HepG2 (cell line): ENCODE data around the gene NGEF. TPM values are rescaled to one million over a fixed set of nuclear protein-coding genes. Genes with fewer than 3 reads are reported as not detected.

ENCODE experiments used
- BHLHE40 ChIP-seq: IDR thresholded peaks from 2 replicates; pipeline ENCODE4 v1.6.1; 2011; ENCODE audit warnings: low read length, improper control_type of control experiment
- GZF1 ChIP-seq: sonication (generic); formaldehyde crosslinking; IDR thresholded peaks from 2 replicates; pipeline ENCODE4 v1.5.1; 2020; ENCODE audit warnings: mild to moderate bottlenecking, missing genetic modification reagents
- HDAC2 ChIP-seq: sonication (generic); formaldehyde crosslinking; IDR thresholded peaks from 2 replicates; pipeline ENCODE4 v1.4.0; 2020; ENCODE audit warnings: missing genetic modification reagents
- IRX3 ChIP-seq: sonication (generic); formaldehyde crosslinking; IDR thresholded peaks from 2 replicates; pipeline ENCODE4 v1.8.1; 2023; ENCODE audit warnings: mild to moderate bottlenecking, low read depth, missing genetic modification reagents, borderline replicate concordance
- KAT8 ChIP-seq: IDR thresholded peaks from 2 replicates; pipeline ENCODE4 v1.6.1; 2016; ENCODE audit warnings: missing genetic modification reagents, missing compliant biosample characterization
- MAZ ChIP-seq, 2 experiments: sonication (generic) in 1 of 2; formaldehyde crosslinking in 1 of 2; IDR thresholded peaks; 2 replicates each; pipeline versions ENCODE4 v1.5.0 to v1.6.1; 2012 to 2020; ENCODE audit warnings: low read depth in 2 of 2, mild to moderate bottlenecking in 2 of 2, borderline replicate concordance in 1 of 2, improper control_type of control experiment in 1 of 2, low read length in 1 of 2, missing genetic modification reagents in 1 of 2, moderate library complexity in 1 of 2
- MXI1 ChIP-seq: IDR thresholded peaks from 3 replicates; pipeline ENCODE4 v1.6.1; 2012; ENCODE audit warnings: low read depth, low read length, inconsistent platforms, borderline replicate concordance
- PTBP1 ChIP-seq: fragments of 200-400 bp; formaldehyde crosslinking; IDR thresholded peaks from 2 replicates; pipeline ENCODE4 v1.6.1; 2018; ENCODE audit warnings: low read length, low read depth; ENCODE audit not compliant: poor library complexity, severe bottlenecking
- RARA ChIP-seq: IDR thresholded peaks from 2 replicates; pipeline ENCODE4 v1.6.1; 2016; ENCODE audit warnings: missing genetic modification reagents, missing compliant biosample characterization
- RFXANK ChIP-seq: IDR thresholded peaks from 2 replicates; pipeline ENCODE4 v1.6.1; 2016
- SYNCRIP ChIP-seq: fragments of 200-400 bp; formaldehyde crosslinking; IDR thresholded peaks from 2 replicates; pipeline ENCODE4 v1.6.1; 2018; ENCODE audit warnings: mild to moderate bottlenecking, low read depth, low read length; ENCODE audit not compliant: insufficient read depth
- TP53 ChIP-seq: sonication (generic); formaldehyde crosslinking; conservative IDR thresholded peaks from 2 replicates; pipeline ENCODE4 v1.4.0; 2020; ENCODE audit warnings: missing genetic modification reagents
- ZNF501 ChIP-seq: sonication (generic); formaldehyde crosslinking; IDR thresholded peaks from 2 replicates; pipeline ENCODE4 v1.5.1; 2020; ENCODE audit warnings: mild to moderate bottlenecking, moderate library complexity, missing genetic modification reagents
- ZNF530 ChIP-seq: sonication (generic); formaldehyde crosslinking; IDR thresholded peaks from 2 replicates; pipeline ENCODE4 v1.5.0; 2020; ENCODE audit warnings: low read depth, mild to moderate bottlenecking, missing genetic modification reagents
- ZNF672 ChIP-seq: sonication (generic); formaldehyde crosslinking; IDR thresholded peaks from 2 replicates; pipeline ENCODE4 v1.8.1; 2022; ENCODE audit warnings: missing genetic modification reagents
- polyA plus RNA-seq, 8 experiments: library from polyadenylated mRNA; depleted of rRNA in 3 of 8; stranded (reverse) in 7 of 8; unstranded in 1 of 8; fragments of >200 nt; fragmentation: Illumina TruSeq in 4 of 8; extraction: Trizol in 4 of 8; gene quantifications; 2 replicates each; pipeline versions ENCODE4 v1.2.1 to v1.2.3, GENCODE V29; 2011 to 2016; ENCODE audit warnings: low read depth in 4 of 8, missing spikeins in 1 of 8, mixed read lengths in 1 of 8; ENCODE audit not compliant: insufficient read depth in 1 of 8
- total RNA-seq, 5 experiments: library from RNA; depleted of rRNA; stranded (reverse); fragments of >200 nt; fragmentation: Illumina TruSeq; extraction: Trizol; gene quantifications; 2 replicates each; pipeline ENCODE4 v1.2.3, GENCODE V29; 2016; ENCODE audit warnings: low read depth in 1 of 5
- TF ChIP-seq, protein P1 (sequence below): sonication (generic); formaldehyde crosslinking; conservative IDR thresholded peaks from 2 replicates; pipeline ENCODE4 v1.5.0; 2020; ENCODE audit warnings: missing genetic modification reagents
- TF ChIP-seq, protein P2 (sequence below): IDR thresholded peaks from 2 replicates; pipeline ENCODE4 v1.6.1; 2016; ENCODE audit warnings: low read depth, borderline replicate concordance
- TF ChIP-seq, protein P3 (sequence below), 2 experiments: sonication (generic) in 1 of 2; formaldehyde crosslinking in 1 of 2; IDR thresholded peaks; 2 replicates each; pipeline versions ENCODE4 v1.5.1 to v1.6.1; 2011 to 2020; ENCODE audit warnings: borderline replicate concordance in 1 of 2, low read depth in 1 of 2, low read length in 1 of 2, mild to moderate bottlenecking in 1 of 2, missing genetic modification reagents in 1 of 2, moderate library complexity in 1 of 2
- TF ChIP-seq, protein P4 (sequence below): sonication (generic); formaldehyde crosslinking; IDR thresholded peaks from 2 replicates; pipeline ENCODE4 v1.4.0; 2020; ENCODE audit warnings: missing genetic modification reagents, borderline replicate concordance

The NGEF gene
- total and polyA plus RNA-seq, 2 of the 13 experiments (the other 11 are each of a cell fraction or from before 2014, with no cell fraction given): 14.4 to 36.9 TPM

DNA sequence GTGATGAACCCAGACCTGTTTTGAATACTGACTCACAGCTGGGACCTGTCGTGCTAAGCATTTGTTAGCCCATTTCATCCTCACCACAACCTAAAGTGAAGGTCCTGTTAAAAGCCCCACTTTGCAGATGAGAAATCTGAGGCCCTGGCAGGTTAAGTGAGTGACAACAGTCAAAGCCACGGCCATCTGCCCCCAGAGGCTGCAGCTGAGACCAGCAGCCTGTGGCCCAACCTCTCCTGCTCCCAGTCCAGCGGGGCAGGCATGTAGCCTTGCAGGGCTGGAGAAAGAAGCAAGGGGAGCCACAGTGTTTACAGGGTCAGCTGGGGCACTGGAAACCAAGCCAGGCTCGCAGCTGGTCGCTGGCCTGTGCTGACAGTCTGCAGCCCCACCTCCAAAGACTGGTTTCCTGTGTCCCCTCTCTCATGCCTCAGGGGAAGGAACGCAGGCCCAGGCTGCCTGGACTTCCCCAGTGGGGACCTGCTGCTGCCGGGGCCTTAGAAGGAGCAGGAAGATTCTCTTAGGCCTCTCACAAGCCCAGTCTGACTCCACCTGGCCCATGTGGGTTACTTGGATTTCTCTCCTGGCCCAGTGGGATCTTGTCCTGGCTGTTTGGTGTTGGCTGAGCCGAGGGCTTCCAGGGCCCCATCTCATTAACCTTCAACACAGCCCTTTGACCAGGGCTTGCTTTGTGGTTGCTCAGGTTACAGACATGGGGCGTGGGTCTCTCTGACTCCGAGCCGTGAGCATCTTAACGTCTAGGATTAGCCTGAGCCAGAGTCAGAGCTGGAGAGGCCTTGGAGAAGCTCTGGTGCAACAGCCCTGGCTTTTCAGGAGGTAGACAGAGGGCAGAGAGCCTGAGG is 48.8 kb upstream of the NGEF start (continued):
- TF ChIP-seq, protein P1, sequence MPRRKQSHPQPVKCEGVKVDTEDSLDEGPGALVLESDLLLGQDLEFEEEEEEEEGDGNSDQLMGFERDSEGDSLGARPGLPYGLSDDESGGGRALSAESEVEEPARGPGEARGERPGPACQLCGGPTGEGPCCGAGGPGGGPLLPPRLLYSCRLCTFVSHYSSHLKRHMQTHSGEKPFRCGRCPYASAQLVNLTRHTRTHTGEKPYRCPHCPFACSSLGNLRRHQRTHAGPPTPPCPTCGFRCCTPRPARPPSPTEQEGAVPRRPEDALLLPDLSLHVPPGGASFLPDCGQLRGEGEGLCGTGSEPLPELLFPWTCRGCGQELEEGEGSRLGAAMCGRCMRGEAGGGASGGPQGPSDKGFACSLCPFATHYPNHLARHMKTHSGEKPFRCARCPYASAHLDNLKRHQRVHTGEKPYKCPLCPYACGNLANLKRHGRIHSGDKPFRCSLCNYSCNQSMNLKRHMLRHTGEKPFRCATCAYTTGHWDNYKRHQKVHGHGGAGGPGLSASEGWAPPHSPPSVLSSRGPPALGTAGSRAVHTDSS (CRISPR knock-in tag): 0 out of 2 replicates have a peak, but pooled peaks have one; percentile 89
- no peak for TF ChIP-seq RFXANK (CRISPR knock-in tag)
- TF ChIP-seq HDAC2: peak; percentile 89
- 0 out of 2 replicates have a peak, but pooled peaks have one; percentile 32 for TF ChIP-seq MAZ (IDR thresholded peaks at IDR 0.05; ENCODE audit: borderline replicate concordance, low read depth, low read length)
- peak; percentile 58; the same call in 1 of the 2 replicates for TF ChIP-seq MAZ (CRISPR knock-in tag; IDR thresholded peaks at IDR 0.05; ENCODE audit: low read depth)
- no peak for TF ChIP-seq ZNF530
- TF ChIP-seq TP53 (CRISPR knock-in tag): no peak; the same call in 1 of the 2 replicates
- peak; percentile 39; the same call in 1 of the 2 replicates for TF ChIP-seq GZF1 (CRISPR knock-in tag)
- TF ChIP-seq SYNCRIP: no peak
- TF ChIP-seq ZNF501: peak; percentile 90
- TF ChIP-seq RARA: peak; percentile 80
- TF ChIP-seq ZNF672 (CRISPR knock-in tag): no peak
- TF ChIP-seq PTBP1: no peak
- TF ChIP-seq KAT8 (CRISPR knock-in tag): peak; percentile 69; the same call in 1 of the 2 replicates
- TF ChIP-seq BHLHE40: peak; percentile 36; the same call in 1 of the 2 replicates
- TF ChIP-seq, protein P2, sequence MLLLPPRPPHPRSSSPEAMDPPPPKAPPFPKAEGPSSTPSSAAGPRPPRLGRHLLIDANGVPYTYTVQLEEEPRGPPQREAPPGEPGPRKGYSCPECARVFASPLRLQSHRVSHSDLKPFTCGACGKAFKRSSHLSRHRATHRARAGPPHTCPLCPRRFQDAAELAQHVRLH (CRISPR knock-in tag): no peak; the same call in 1 of the 2 replicates
- TF ChIP-seq MXI1: peak; percentile 82; the same call in 1 of the 3 replicates
- no peak for TF ChIP-seq IRX3 (CRISPR knock-in tag)
- TF ChIP-seq, protein P3, sequence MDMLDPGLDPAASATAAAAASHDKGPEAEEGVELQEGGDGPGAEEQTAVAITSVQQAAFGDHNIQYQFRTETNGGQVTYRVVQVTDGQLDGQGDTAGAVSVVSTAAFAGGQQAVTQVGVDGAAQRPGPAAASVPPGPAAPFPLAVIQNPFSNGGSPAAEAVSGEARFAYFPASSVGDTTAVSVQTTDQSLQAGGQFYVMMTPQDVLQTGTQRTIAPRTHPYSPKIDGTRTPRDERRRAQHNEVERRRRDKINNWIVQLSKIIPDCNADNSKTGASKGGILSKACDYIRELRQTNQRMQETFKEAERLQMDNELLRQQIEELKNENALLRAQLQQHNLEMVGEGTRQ (IDR thresholded peaks at IDR 0.05; ENCODE audit: low read depth, low read length): no peak
- TF ChIP-seq, protein P3 (CRISPR knock-in tag; IDR thresholded peaks at IDR 0.05; ENCODE audit: borderline replicate concordance): no peak
- TF ChIP-seq, protein P4, sequence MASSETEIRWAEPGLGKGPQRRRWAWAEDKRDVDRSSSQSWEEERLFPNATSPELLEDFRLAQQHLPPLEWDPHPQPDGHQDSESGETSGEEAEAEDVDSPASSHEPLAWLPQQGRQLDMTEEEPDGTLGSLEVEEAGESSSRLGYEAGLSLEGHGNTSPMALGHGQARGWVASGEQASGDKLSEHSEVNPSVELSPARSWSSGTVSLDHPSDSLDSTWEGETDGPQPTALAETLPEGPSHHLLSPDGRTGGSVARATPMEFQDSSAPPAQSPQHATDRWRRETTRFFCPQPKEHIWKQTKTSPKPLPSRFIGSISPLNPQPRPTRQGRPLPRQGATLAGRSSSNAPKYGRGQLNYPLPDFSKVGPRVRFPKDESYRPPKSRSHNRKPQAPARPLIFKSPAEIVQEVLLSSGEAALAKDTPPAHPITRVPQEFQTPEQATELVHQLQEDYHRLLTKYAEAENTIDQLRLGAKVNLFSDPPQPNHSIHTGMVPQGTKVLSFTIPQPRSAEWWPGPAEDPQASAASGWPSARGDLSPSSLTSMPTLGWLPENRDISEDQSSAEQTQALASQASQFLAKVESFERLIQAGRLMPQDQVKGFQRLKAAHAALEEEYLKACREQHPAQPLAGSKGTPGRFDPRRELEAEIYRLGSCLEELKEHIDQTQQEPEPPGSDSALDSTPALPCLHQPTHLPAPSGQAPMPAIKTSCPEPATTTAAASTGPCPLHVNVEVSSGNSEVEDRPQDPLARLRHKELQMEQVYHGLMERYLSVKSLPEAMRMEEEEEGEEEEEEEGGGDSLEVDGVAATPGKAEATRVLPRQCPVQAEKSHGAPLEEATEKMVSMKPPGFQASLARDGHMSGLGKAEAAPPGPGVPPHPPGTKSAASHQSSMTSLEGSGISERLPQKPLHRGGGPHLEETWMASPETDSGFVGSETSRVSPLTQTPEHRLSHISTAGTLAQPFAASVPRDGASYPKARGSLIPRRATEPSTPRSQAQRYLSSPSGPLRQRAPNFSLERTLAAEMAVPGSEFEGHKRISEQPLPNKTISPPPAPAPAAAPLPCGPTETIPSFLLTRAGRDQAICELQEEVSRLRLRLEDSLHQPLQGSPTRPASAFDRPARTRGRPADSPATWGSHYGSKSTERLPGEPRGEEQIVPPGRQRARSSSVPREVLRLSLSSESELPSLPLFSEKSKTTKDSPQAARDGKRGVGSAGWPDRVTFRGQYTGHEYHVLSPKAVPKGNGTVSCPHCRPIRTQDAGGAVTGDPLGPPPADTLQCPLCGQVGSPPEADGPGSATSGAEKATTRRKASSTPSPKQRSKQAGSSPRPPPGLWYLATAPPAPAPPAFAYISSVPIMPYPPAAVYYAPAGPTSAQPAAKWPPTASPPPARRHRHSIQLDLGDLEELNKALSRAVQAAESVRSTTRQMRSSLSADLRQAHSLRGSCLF (CRISPR knock-in tag): no peak
